ENCODE measurements around the gene ISG20.
A peak's percentile ranks its signal among the peaks of the same experiment; 100 is the strongest.

ISG20 gene

GRCh38 chr15:88657326-88658069 is 18.7 kb downstream of the ISG20 start:
- Histone ChIP-seq H3K9ac (ENCODE audit: low read length) (no peak overlapping the region), H3K27me3 (ENCODE audit: control insufficient read depth in 1 of 2, insufficient read depth in 1 of 2, low read length in 2 of 2) (peaks cover 8 to 23% of the 10 kb centered on the region in 2 experiments), H2BK5ac (ENCODE audit: low read depth, low read length, poor library complexity, severe bottlenecking) (no peak overlapping the region), H3K4me2 (ENCODE audit: low read length, poor library complexity, severe bottlenecking) (no peak overlapping the region), H3K79me1 (replicated peaks; ENCODE audit: low read length, poor library complexity, severe bottlenecking) (no peaks in the 10 kb centered on the region), H2AFZ (ENCODE audit: low read depth, low read length) (no peak overlapping the region), H2BK120ac (ENCODE audit: low read depth, low read length) (no peak overlapping the region), H3K36me3 (ENCODE audit: control insufficient read depth in 1 of 2, insufficient read depth in 2 of 2, low read depth in 1 of 2, low read length in 2 of 2) (no peaks in the 10 kb centered on the region), H4K8ac (ENCODE audit: low read length) (no peak overlapping the region), H3K18ac (ENCODE audit: low read depth in 1 of 2, low read length in 2 of 2) (no peak overlapping the region), H2BK12ac (ENCODE audit: low read length in 2 of 2) (no peak overlapping the region), H3K4ac (ENCODE audit: low read depth in 1 of 2, low read length in 2 of 2) (peak overlapping the region in 1 of 2 experiments; percentile 26), H2BK15ac (ENCODE audit: low read depth, poor library complexity, severe bottlenecking) (no peak overlapping the region), H4K91ac (ENCODE audit: low read length) (no peak overlapping the region), H3K4me1 (ENCODE audit: control insufficient read depth, insufficient read depth, low read depth, low read length) (peaks cover 1% of the 10 kb centered on the region), H3K9me3 (ENCODE audit: control insufficient read depth, low read length) (no peaks in the 10 kb centered on the region), H3K23ac (ENCODE audit: low read length in 2 of 2) (no peak overlapping the region), H2AK5ac (ENCODE audit: low read length, severe bottlenecking) (no peak overlapping the region), H3K27ac (ENCODE audit: low read length, poor library complexity, severe bottlenecking) (no peak overlapping the region), H3K4me3 (ENCODE audit: insufficient read depth in 1 of 2, low read depth in 1 of 2, low read length in 2 of 2) (no peak overlapping the region), H3K14ac (ENCODE audit: low read length in 2 of 2) (no peak overlapping the region)
- peak; percentile 29 for DNase-seq
- WGBS: 36% methylated on average over 13 of the region's 13 CpGs

GRCh38 chr15:88658070-88658965 is 19.5 kb downstream of the ISG20 start:
- DNase-seq: no peak
- no peak overlapping the region for H2BK120ac ChIP-seq (ENCODE audit: low read depth, low read length)
- H2BK15ac ChIP-seq (ENCODE audit: low read depth, poor library complexity, severe bottlenecking): no peak overlapping the region
- H2AFZ ChIP-seq (ENCODE audit: low read depth, low read length): no peak overlapping the region
- no peak overlapping the region for H2AK5ac ChIP-seq (ENCODE audit: low read length, severe bottlenecking)
- no peak overlapping the region for H4K91ac ChIP-seq (ENCODE audit: low read length)
- peaks cover 8 to 23% of the 10 kb centered on the region in 2 experiments for H3K27me3 ChIP-seq (ENCODE audit: control insufficient read depth in 1 of 2, insufficient read depth in 1 of 2, low read length in 2 of 2)
- no peaks in the 10 kb centered on the region for H3K36me3 ChIP-seq (ENCODE audit: control insufficient read depth in 1 of 2, insufficient read depth in 2 of 2, low read depth in 1 of 2, low read length in 2 of 2)
- H3K27ac ChIP-seq (ENCODE audit: low read length, poor library complexity, severe bottlenecking): no peak overlapping the region
- H3K9ac ChIP-seq (ENCODE audit: low read length): no peak overlapping the region
- no peaks in the 10 kb centered on the region for H3K79me1 ChIP-seq (replicated peaks; ENCODE audit: low read length, poor library complexity, severe bottlenecking)
- H3K14ac ChIP-seq (ENCODE audit: low read length in 2 of 2): no peak overlapping the region
- no peak overlapping the region for H4K8ac ChIP-seq (ENCODE audit: low read length)
- H3K4me3 ChIP-seq (ENCODE audit: insufficient read depth in 1 of 2, low read depth in 1 of 2, low read length in 2 of 2): no peak overlapping the region
- no peak overlapping the region for H3K18ac ChIP-seq (ENCODE audit: low read depth in 1 of 2, low read length in 2 of 2)
- H3K4me2 ChIP-seq (ENCODE audit: low read length, poor library complexity, severe bottlenecking): no peak overlapping the region
- no peaks in the 10 kb centered on the region for H3K9me3 ChIP-seq (ENCODE audit: control insufficient read depth, low read length)
- WGBS: 84% methylated on average over 12 of the region's 13 CpGs
- no peak overlapping the region for H3K4ac ChIP-seq (ENCODE audit: low read depth in 1 of 2, low read length in 2 of 2)
- no peaks in the 10 kb centered on the region for H3K4me1 ChIP-seq (ENCODE audit: control insufficient read depth, insufficient read depth, low read depth, low read length)
- H2BK12ac ChIP-seq (ENCODE audit: low read length in 2 of 2): no peak overlapping the region
- no peak overlapping the region for H3K23ac ChIP-seq (ENCODE audit: low read length in 2 of 2)
- no peak overlapping the region for H2BK5ac ChIP-seq (ENCODE audit: low read depth, low read length, poor library complexity, severe bottlenecking)

- no peak overlapping the region for H4K8ac ChIP-seq (ENCODE audit: low read length)
- no peak overlapping the region for H2BK12ac ChIP-seq (ENCODE audit: low read length in 2 of 2)
- no peaks in the 10 kb centered on the region for H3K4me1 ChIP-seq (ENCODE audit: control insufficient read depth, insufficient read depth, low read depth, low read length)
- no peak overlapping the region for H2BK15ac ChIP-seq (ENCODE audit: low read depth, poor library complexity, severe bottlenecking)
- no peak overlapping the region for H3K9ac ChIP-seq (ENCODE audit: low read length)
- H3K9me3 ChIP-seq (ENCODE audit: control insufficient read depth, low read length): no peaks in the 10 kb centered on the region
- no peak overlapping the region for H3K4me3 ChIP-seq (ENCODE audit: insufficient read depth in 1 of 2, low read depth in 1 of 2, low read length in 2 of 2)
- H3K79me1 ChIP-seq (replicated peaks; ENCODE audit: low read length, poor library complexity, severe bottlenecking): no peaks in the 10 kb centered on the region
- H3K27ac ChIP-seq (ENCODE audit: low read length, poor library complexity, severe bottlenecking): no peak overlapping the region
- 64% methylated on average over 17 of the region's 18 CpGs for WGBS
- no peak overlapping the region for H2AFZ ChIP-seq (ENCODE audit: low read depth, low read length)
- H3K4me2 ChIP-seq (ENCODE audit: low read length, poor library complexity, severe bottlenecking): no peak overlapping the region
- no peaks in the 10 kb centered on the region for H3K36me3 ChIP-seq (ENCODE audit: control insufficient read depth in 1 of 2, insufficient read depth in 2 of 2, low read depth in 1 of 2, low read length in 2 of 2)
- no peak overlapping the region for H2AK5ac ChIP-seq (ENCODE audit: low read length, severe bottlenecking)
- H3K18ac ChIP-seq (ENCODE audit: low read depth in 1 of 2, low read length in 2 of 2): no peak overlapping the region
- H2BK120ac ChIP-seq (ENCODE audit: low read depth, low read length): no peak overlapping the region
- DNase-seq: no peak
- H3K4ac ChIP-seq (ENCODE audit: low read depth in 1 of 2, low read length in 2 of 2): no peak overlapping the region
- no peak overlapping the region for H2BK5ac ChIP-seq (ENCODE audit: low read depth, low read length, poor library complexity, severe bottlenecking)
- peaks cover 12 to 25% of the 10 kb centered on the region in 2 experiments for H3K27me3 ChIP-seq (ENCODE audit: control insufficient read depth in 1 of 2, insufficient read depth in 1 of 2, low read length in 2 of 2)
- no peak overlapping the region for H4K91ac ChIP-seq (ENCODE audit: low read length)
- no peak overlapping the region for H3K23ac ChIP-seq (ENCODE audit: low read length in 2 of 2)
- no peak overlapping the region for H3K14ac ChIP-seq (ENCODE audit: low read length in 2 of 2)
These were observed 20.4 kb downstream of the ISG20 start for GRCh38 chr15:88658972-88659931.
